Mesothelial cell of epicardium (in vitro differentiated cells): ENCODE data around the gene MYOCD. TPM values are rescaled to one million over a fixed set of nuclear protein-coding genes. Genes with fewer than 3 reads are reported as not detected.
"Not testable (repeated sequence)": the region's sequence is repeated elsewhere in the genome, so short reads cannot be mapped to it uniquely, and the experiment has no call there.

Source experiments
- DNase-seq, 2 experiments: peaks; one replicate each; pipeline ENCODE4 v3.0.0; 2021; ENCODE audit warnings: low spot score in 2 of 2; ENCODE audit not compliant: unreplicated experiment in 2 of 2
- H3K27ac Mint-ChIP-seq: 2 replicates; pipeline ENCODE4 v1.8.0; 2021; ENCODE audit warnings: mixed read lengths
- H3K27me3 Mint-ChIP-seq: 2 replicates; pipeline ENCODE4 v1.8.0; 2021; ENCODE audit warnings: low read depth, mixed read lengths
- H3K36me3 Mint-ChIP-seq: 2 replicates; pipeline ENCODE4 v1.8.0; 2021; ENCODE audit warnings: mixed read lengths
- H3K4me1 Mint-ChIP-seq: 2 replicates; pipeline ENCODE4 v1.8.0; 2021; ENCODE audit warnings: mixed read lengths
- H3K4me3 Mint-ChIP-seq: 2 replicates; pipeline ENCODE4 v1.8.0; 2021; ENCODE audit warnings: mild to moderate bottlenecking, moderate library complexity, mixed read lengths
- H3K9me3 Mint-ChIP-seq: 2 replicates; pipeline ENCODE4 v1.8.0; 2021; ENCODE audit warnings: mixed read lengths
- CTCF ChIP-seq: fragments of 200-600 bp; sonication (generic); IDR thresholded peaks from one replicate; pipeline ENCODE4 v1.5.0; 2021; ENCODE audit warnings: antibody characterized with exemption; ENCODE audit not compliant: unreplicated experiment
- total RNA-seq: library from RNA; stranded (reverse); gene quantifications from 3 replicates; pipeline ENCODE4 v1.2.1, GENCODE V29; 2021

MYOCD gene
- total RNA-seq, 1 donor from 2014 or later: 10.3 TPM

- no peak for TF ChIP-seq CTCF
- Mint-ChIP-seq H3K4me3 (no peak overlapping the region), H3K4me1 (peaks cover 19% of the 10 kb centered on the region), H3K27ac (peak overlapping the region; percentile 60), H3K27me3 (no peaks in the 10 kb centered on the region), H3K9me3 (no peaks in the 10 kb centered on the region), H3K36me3 (no peaks in the 10 kb centered on the region)
- no peak for DNase-seq
These were observed 37.8 kb upstream of the MYOCD start for GRCh38 chr17:12627781-12628451.

GRCh38 chr17:12631076-12631475 lies 34.6 kb upstream of the MYOCD start:
- no peak for DNase-seq

GRCh38 chr17:12632785-12633184 lies 32.9 kb upstream of the MYOCD start:
- Mint-ChIP-seq H3K4me1 (peaks cover 19% of the 10 kb centered on the region), H3K4me3 (no peak overlapping the region), H3K27ac (no peak overlapping the region), H3K9me3 (no peaks in the 10 kb centered on the region), H3K27me3 (no peaks in the 10 kb centered on the region), H3K36me3 (no peaks in the 10 kb centered on the region)
- no peak for DNase-seq
- no peak for TF ChIP-seq CTCF

More at GRCh38 chr17:12631076-12631475, 34.6 kb upstream of the MYOCD start:
- TF ChIP-seq CTCF: no peak
- Mint-ChIP-seq H3K4me1 (peaks cover 27% of the 10 kb centered on the region), H3K4me3 (no peak overlapping the region), H3K9me3 (no peaks in the 10 kb centered on the region), H3K27me3 (no peaks in the 10 kb centered on the region), H3K36me3 (no peaks in the 10 kb centered on the region), H3K27ac (no peak overlapping the region)

GRCh38 chr17:12634789-12635414 lies 30.8 kb upstream of the MYOCD start:
- TF ChIP-seq CTCF: no peak
- no peak overlapping the region for H3K27ac Mint-ChIP-seq
- H3K36me3 Mint-ChIP-seq: no peaks in the 10 kb centered on the region
- no peaks in the 10 kb centered on the region for H3K27me3 Mint-ChIP-seq
- H3K4me3 Mint-ChIP-seq: no peak overlapping the region
- no peak for DNase-seq
- peaks cover 15% of the 10 kb centered on the region for H3K4me1 Mint-ChIP-seq
- H3K9me3 Mint-ChIP-seq: no peaks in the 10 kb centered on the region

GRCh38 chr17:12635996-12636395 lies 29.7 kb upstream of the MYOCD start:
- not testable (repeated sequence) for H3K27ac Mint-ChIP-seq, H3K9me3 Mint-ChIP-seq, H3K27me3 Mint-ChIP-seq, H3K4me3 Mint-ChIP-seq, DNase-seq, H3K36me3 Mint-ChIP-seq, H3K4me1 Mint-ChIP-seq

GRCh38 chr17:12637015-12637414 lies 28.7 kb upstream of the MYOCD start:
- Mint-ChIP-seq H3K4me3 (no peak overlapping the region), H3K27me3 (no peaks in the 10 kb centered on the region), H3K36me3 (no peaks in the 10 kb centered on the region), H3K4me1 (peaks cover 9% of the 10 kb centered on the region), H3K9me3 (peaks cover 4% of the 10 kb centered on the region), H3K27ac (no peak overlapping the region)
- no peak for TF ChIP-seq CTCF
- DNase-seq: no peak
